ENCODE results near the gene KCNN4.
"Not testable (repeated sequence)": the region's sequence is repeated elsewhere in the genome, so short reads cannot be mapped to it uniquely, and the experiment has no call there.

DNA sequence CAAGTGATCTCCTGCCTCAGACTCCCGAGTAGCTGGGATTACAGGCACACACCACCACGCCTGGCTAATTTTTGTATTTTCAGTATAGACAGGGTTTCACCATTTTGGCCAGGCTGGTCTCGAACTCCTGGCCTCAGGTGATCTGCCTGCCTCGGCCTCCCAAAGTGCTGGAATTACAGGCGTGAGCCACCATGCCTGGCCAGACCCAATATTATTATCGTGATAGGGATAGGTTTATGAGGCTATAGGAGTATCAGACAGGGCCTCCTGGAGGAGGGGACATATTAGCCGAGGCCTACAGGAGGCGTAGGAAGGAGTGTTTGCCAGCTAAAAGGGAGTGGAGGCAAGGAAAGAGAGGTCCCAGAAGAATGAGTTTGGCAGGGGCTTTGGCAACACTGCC, 16.1 kb downstream of the KCNN4 start:
- TF ChIP-seq, protein P1, sequence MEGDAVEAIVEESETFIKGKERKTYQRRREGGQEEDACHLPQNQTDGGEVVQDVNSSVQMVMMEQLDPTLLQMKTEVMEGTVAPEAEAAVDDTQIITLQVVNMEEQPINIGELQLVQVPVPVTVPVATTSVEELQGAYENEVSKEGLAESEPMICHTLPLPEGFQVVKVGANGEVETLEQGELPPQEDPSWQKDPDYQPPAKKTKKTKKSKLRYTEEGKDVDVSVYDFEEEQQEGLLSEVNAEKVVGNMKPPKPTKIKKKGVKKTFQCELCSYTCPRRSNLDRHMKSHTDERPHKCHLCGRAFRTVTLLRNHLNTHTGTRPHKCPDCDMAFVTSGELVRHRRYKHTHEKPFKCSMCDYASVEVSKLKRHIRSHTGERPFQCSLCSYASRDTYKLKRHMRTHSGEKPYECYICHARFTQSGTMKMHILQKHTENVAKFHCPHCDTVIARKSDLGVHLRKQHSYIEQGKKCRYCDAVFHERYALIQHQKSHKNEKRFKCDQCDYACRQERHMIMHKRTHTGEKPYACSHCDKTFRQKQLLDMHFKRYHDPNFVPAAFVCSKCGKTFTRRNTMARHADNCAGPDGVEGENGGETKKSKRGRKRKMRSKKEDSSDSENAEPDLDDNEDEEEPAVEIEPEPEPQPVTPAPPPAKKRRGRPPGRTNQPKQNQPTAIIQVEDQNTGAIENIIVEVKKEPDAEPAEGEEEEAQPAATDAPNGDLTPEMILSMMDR (conservative IDR thresholded peaks at IDR 0.05; ENCODE audit: low read length), result not testable (repeated sequence)
- TF ChIP-seq EZH2phosphoT487 (IDR thresholded peaks at IDR 0.05; ENCODE audit: borderline replicate concordance), result not testable (repeated sequence)

Data from Loucy (cell line).